Activated effector memory CD4-positive, alpha-beta T cell treated with Interleukin-2 at 50 U/mL for 16 hours (primary cell): Measurements from ENCODE around the gene PSMB8.

Source experiments
- DNase-seq: peaks from one replicate; pipeline ENCODE4 v3.0.0-alpha.2; 2020

The PSMB8 gene

DNA sequence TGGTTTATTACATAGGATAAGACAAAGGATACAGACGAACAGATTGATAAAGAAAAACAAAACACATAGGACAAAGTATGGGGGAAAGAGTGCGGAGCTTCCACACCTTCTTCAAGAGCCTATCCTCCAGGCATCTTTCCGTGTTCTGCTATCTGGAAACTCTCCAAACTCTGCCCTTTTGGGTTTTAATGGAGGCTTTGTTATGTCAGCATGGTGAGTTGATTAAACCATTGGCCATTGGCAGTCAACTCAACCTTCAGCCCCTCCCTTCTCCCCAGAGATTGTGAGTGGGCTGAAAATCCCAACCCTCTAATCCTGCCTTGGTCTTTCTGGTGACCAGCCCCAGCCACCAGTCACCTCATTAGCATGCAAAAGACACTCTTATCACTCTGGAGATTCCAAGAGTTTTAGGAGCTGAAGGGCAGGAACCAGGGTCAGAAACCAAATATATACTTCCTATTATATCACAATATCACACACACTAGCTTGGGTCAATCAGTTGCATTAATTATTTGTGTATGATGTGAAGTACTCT is 50.9 kb downstream of the PSMB8 start:
- DNase-seq = no peak
